Fibroblast of lung (primary cell): ENCODE measurements around the gene SMCO3. TPM values are rescaled to one million over a fixed set of nuclear protein-coding genes. Genes with fewer than 3 reads are reported as not detected.
A peak's percentile ranks its signal among the peaks of the same experiment; 100 is the strongest.

Experiments
- DNase-seq, 2 donors: peaks; one replicate each; pipeline versions ENCODE4 v3.0.0 to v3.0.0-alpha.2; 2010; ENCODE audit warnings: low read depth in 2 of 2
- H2AFZ ChIP-seq: 2 replicates; pipeline ENCODE4 v1.5.1; 2012; ENCODE audit warnings: low read length, control low read depth, inconsistent platforms
- H3K27ac ChIP-seq: 2 replicates; pipeline ENCODE4 v1.5.1; 2011; ENCODE audit warnings: low read length, control low read depth; ENCODE audit not compliant: insufficient read depth
- H3K27me3 ChIP-seq: 2 replicates; pipeline ENCODE4 v1.5.1; 2011; ENCODE audit warnings: mild to moderate bottlenecking, low read length; ENCODE audit not compliant: control insufficient read depth, insufficient read depth
- H3K36me3 ChIP-seq: 2 replicates; pipeline ENCODE4 v1.5.1; 2011; ENCODE audit warnings: low read length; ENCODE audit not compliant: control insufficient read depth, insufficient read depth
- H3K4me1 ChIP-seq: 2 replicates; pipeline ENCODE4 v1.5.1; 2011; ENCODE audit warnings: low read length; ENCODE audit not compliant: control insufficient read depth, insufficient read depth; ENCODE audit errors: extremely low read depth
- H3K4me2 ChIP-seq: 2 replicates; pipeline ENCODE4 v1.5.1; 2011; ENCODE audit warnings: low read length, control low read depth; ENCODE audit not compliant: insufficient read depth; ENCODE audit errors: extremely low read depth
- H3K4me3 ChIP-seq, 4 experiments: fragments of 200-600 bp in 1 of 4; sonication (generic) in 1 of 4; replicated peaks in 1 of 4; 2 replicates each; pipeline ENCODE4 v1.5.1; 2011 to 2016; ENCODE audit warnings: low read length in 4 of 4, low read depth in 3 of 4, mild to moderate bottlenecking in 3 of 4, control low read depth in 2 of 4, inconsistent platforms in 1 of 4, mixed read lengths in 1 of 4; ENCODE audit not compliant: insufficient read depth in 1 of 4; ENCODE audit errors: control extremely low read depth in 1 of 4
- H3K79me2 ChIP-seq: 2 replicates; pipeline ENCODE4 v1.5.1; 2012; ENCODE audit warnings: mild to moderate bottlenecking, low read length, inconsistent platforms; ENCODE audit not compliant: control insufficient read depth, insufficient read depth
- H3K9ac ChIP-seq: 2 replicates; pipeline ENCODE4 v1.5.1; 2011; ENCODE audit warnings: mild to moderate bottlenecking, low read length, control low read depth; ENCODE audit not compliant: insufficient read depth
- H3K9me3 ChIP-seq: 2 replicates; pipeline ENCODE4 v1.5.1; 2012; ENCODE audit warnings: low read depth, low read length; ENCODE audit not compliant: control insufficient read depth, insufficient read depth
- H4K20me1 ChIP-seq: 2 replicates; pipeline ENCODE4 v1.5.1; 2011; ENCODE audit warnings: low read length; ENCODE audit not compliant: control insufficient read depth, insufficient read depth; ENCODE audit errors: extremely low read depth
- CTCF ChIP-seq, 2 donors: IDR thresholded peaks in 1 of 2; conservative IDR thresholded peaks in 1 of 2; 1 replicate in 1 of 2; 2 replicates in 1 of 2; pipeline ENCODE4 v1.5.1; 2011 to 2012; ENCODE audit warnings: low read length in 2 of 2, control low read depth in 1 of 2, inconsistent platforms in 1 of 2, low read depth in 1 of 2, mild to moderate bottlenecking in 1 of 2
- EZH2 ChIP-seq: IDR thresholded peaks from 2 replicates; pipeline ENCODE4 v1.5.1; 2012; ENCODE audit warnings: low read length, control low read depth, mild to moderate bottlenecking; ENCODE audit errors: missing control alignments
- polyA plus RNA-seq, 2 donors: library from polyadenylated mRNA; depleted of rRNA in 1 of 2; stranded (reverse) in 1 of 2; unstranded in 1 of 2; fragments of >200 nt; gene quantifications; 2 replicates each; pipeline ENCODE4 v1.2.1, GENCODE V29; 2011 to 2012; ENCODE audit warnings: missing spikeins in 1 of 2
- total RNA-seq: library from RNA; depleted of rRNA; stranded (reverse); fragments of >200 nt; gene quantifications from 2 replicates; pipeline ENCODE4 v1.2.1, GENCODE V29; 2014

The SMCO3 gene
- total and polyA plus RNA-seq, 2 donors (not counting 1 experiment from before 2014, with no cell fraction given) = 0.16 to 0.17 TPM

DNA sequence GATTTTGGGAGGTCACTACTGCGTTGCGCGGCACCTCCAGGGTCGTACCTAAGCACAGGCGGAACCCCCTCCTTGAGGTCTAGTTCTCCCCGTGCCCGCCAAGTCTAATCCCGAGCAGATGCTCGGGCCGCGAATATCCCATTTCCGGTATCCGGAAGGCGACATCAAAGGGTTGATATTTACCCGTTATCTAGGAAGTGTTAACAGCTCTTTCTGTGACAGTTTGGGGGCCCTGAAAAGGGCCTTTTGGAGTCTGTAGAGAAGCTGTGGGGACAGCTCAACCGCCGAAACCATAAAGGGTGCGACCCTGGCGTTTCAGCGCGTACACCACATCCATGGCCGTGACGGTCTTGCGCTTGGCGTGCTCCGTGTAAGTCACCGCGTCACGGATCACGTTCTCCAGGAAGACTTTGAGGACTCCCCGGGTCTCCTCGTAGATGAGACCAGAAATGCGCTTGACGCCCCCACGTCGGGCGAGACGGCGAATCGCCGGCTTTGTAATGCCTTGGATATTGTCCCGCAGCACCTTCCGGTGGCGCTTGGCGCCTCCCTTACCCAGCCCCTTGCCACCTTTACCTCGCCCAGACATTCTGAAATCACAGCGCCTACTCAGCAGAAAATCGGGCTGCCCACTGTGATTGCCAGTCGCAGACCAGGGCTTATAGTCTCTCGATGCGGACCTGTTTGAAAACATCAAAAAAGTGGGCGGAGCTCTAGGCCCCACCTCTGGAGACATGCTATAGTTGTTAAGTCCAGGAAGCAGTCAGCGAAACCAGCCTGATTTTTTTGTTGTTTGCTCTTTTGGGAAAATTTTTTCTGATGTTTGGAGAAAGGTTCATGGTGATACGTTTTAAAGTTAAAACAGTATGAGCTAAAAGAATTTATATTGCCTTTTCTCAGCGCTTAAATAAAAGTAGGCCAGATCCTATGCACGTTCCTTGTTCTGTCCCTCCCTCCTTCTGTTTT, 43.2 kb downstream of the SMCO3 start:
- no peak for TF ChIP-seq CTCF (conservative IDR thresholded peaks at IDR 0.05 in 1 of 2, IDR thresholded peaks at IDR 0.05 in 1 of 2; ENCODE audit: low read depth in 1 of 2, low read length in 2 of 2)
- TF ChIP-seq EZH2 = no peak
- Histone ChIP-seq H3K9ac (peak overlapping the region; percentile 81), H2AFZ (peak overlapping the region; percentile 87), H3K79me2 (peaks cover 17% of the 10 kb centered on the region), H3K9me3 (no peaks in the 10 kb centered on the region), H3K36me3 (no peaks in the 10 kb centered on the region), H3K4me2 (peak overlapping the region; percentile 80), H4K20me1 (no peaks in the 10 kb centered on the region), H3K27ac (peak overlapping the region; percentile 97), H3K4me1 (no peaks in the 10 kb centered on the region), H3K27me3 (no peaks in the 10 kb centered on the region), H3K4me3 (peak overlapping the region; percentile 87 to 96 (median 94))
- DNase-seq = peak; percentile 89 to 97

GRCh38 chr12:14769969-14770495, 44.0 kb downstream of the SMCO3 start:
- Histone ChIP-seq H3K36me3 (no peaks in the 10 kb centered on the region), H3K79me2 (peaks cover 16% of the 10 kb centered on the region), H3K4me3 (peak overlapping the region; percentile 87 to 96 (median 94)), H3K27ac (peak overlapping the region; percentile 97), H4K20me1 (no peaks in the 10 kb centered on the region), H3K4me2 (peak overlapping the region; percentile 80), H2AFZ (peak overlapping the region; percentile 87), H3K4me1 (no peaks in the 10 kb centered on the region), H3K27me3 (no peaks in the 10 kb centered on the region), H3K9me3 (no peaks in the 10 kb centered on the region), H3K9ac (peak overlapping the region; percentile 81)
- DNase-seq = peak; percentile 74 to 76
- TF ChIP-seq EZH2 = no peak
- peak; percentile 59 to 70 for TF ChIP-seq CTCF (conservative IDR thresholded peaks at IDR 0.05 in 1 of 2, IDR thresholded peaks at IDR 0.05 in 1 of 2; ENCODE audit: low read depth in 1 of 2, low read length in 2 of 2)

DNA sequence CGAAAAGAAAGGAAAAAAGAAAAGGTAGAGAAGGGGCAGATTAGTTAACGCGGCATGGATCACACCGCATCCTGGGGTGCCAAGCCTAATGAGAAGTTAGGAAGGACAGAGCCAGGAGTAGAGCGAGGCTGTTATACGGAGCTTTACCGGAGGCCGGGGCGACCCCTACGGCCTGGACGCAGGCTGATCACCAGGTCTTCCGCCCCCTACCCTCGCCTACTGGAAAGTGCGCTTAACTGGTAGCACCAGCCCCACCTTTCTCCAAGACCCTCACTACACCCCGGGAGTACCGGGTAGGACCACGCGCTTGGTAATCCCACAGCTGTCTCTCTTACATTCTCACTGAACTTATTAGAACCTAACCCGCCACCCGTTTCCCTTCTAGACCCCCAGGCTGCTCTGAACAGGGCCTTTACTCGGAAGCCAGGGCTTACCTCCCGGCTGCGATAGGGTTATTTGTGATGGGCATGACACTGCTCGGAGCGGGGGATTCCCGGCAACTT, 44.5 kb downstream of the SMCO3 start:
- no peaks in the 10 kb centered on the region for H3K36me3 ChIP-seq
- H2AFZ ChIP-seq = peak overlapping the region; percentile 87
- H4K20me1 ChIP-seq = no peaks in the 10 kb centered on the region
- H3K4me1 ChIP-seq = no peaks in the 10 kb centered on the region
- peak overlapping the region; percentile 80 for H3K4me2 ChIP-seq
- H3K27me3 ChIP-seq = no peaks in the 10 kb centered on the region
- peak in 1 of 2 donors; percentile 55 for TF ChIP-seq CTCF (conservative IDR thresholded peaks at IDR 0.05 in 1 of 2, IDR thresholded peaks at IDR 0.05 in 1 of 2; ENCODE audit: low read depth in 1 of 2, low read length in 2 of 2)
- TF ChIP-seq EZH2 = no peak
- peaks cover 10% of the 10 kb centered on the region for H3K79me2 ChIP-seq
- peak overlapping the region; percentile 81 for H3K9ac ChIP-seq
- no peaks in the 10 kb centered on the region for H3K9me3 ChIP-seq
- H3K4me3 ChIP-seq = peak overlapping the region; percentile 87 to 96 (median 94)
- H3K27ac ChIP-seq = peak overlapping the region; percentile 97
- peak in 1 of 2 donors; percentile 46 for DNase-seq
